Stimulated activated CD4-positive, alpha-beta T cell treated with anti-CD3 and anti-CD28 coated beads, Interleukin-1b, Interleukin-23, amount 100 ng/mL, for 1 hour (primary cell): ENCODE measurements around the gene HNRNPC.
"Not testable (repeated sequence)": the region's sequence is repeated elsewhere in the genome, so short reads cannot be mapped to it uniquely, and the experiment has no call there.

Source experiments
- DNase-seq, 2 donors: peaks; one replicate each; pipeline ENCODE4 v3.0.0-alpha.2; 2020; ENCODE audit warnings: low read depth in 2 of 2

Gene HNRNPC

DNA sequence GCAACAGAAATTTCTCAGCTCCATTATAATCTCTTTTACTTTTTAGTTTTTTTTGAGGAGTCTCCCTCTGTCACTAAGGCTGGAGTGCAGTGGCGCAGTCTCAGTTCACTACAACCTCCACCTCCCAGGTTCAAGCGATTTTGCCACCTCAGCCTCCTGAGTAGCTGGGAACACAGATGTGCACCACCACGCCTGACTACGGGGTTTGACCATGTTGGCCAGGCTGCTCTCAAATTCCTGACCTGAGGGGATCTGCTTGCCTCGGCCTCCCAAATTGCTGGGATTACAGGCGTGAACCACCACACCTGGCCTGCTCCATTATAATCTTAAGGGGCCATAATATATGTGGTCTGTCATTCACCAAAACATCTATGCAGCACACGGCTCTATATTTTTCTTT, 23.4 kb downstream of the HNRNPC start:
- no peak for DNase-seq

DNA sequence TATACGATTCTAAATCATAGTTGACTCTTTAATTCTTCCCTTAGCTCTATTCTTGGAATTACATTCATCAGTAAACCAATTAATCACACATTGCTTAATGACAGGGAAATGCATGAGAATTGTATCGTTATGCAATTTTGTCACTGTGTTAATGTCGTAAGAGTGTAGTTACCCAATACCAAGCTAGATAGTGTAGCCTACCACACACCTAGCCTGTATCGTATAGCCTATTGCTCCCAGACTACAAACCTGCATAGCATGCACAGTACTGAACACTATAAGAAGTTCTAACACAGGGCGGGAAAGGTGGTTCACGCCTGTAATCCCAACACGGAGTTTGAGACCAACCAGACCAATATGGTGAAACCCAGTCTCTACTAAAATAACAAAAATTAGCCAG, 24.7 kb downstream of the HNRNPC start:
- no peak for DNase-seq

DNA sequence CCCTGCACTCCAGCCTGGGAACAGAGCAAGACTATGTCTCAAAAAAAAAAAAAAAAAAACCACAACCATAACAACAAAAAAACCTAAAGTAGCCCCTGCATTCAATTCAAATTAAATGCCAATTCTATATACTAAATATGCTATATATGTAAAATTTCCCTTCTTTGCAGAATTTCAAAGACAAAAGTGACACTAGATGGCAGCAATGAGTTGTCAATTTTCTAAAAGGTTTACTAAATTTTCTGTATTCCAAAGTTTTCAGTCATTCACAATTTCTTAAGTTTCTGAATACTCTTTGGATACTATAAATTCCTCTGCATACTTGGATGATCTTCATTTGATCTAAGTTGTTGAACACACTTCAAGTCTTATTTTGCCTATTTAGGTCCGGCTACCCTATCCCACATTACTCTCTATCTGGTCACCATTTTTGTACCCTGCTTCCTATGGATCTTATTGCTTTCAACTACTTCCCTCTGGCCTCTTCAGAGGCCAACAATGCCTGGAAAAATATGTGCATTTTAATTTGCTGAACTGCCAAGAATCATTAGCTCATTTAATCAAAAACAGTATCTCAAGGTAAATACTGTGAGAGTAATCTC, 27.9 kb downstream of the HNRNPC start:
- DNase-seq: no peak

DNA sequence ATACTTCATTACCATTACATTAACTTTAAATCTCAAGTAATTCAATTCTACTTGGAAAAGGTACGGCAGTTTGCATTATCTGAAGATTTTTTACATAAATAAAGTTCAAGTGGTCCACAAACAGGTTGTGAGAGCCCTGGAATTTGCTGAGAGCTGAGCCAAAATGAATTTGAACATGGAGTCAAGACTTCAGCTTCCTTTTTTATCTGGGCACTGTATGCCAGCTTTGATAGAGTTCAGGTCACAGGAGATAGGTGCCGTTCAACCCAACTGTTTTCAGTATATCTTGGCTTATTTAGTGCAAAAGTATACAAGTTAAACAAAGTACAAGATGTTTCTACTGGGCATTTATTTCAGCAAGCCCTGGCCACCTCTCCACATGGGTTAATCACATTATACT, 28.8 kb downstream of the HNRNPC start:
- no peak for DNase-seq

DNA sequence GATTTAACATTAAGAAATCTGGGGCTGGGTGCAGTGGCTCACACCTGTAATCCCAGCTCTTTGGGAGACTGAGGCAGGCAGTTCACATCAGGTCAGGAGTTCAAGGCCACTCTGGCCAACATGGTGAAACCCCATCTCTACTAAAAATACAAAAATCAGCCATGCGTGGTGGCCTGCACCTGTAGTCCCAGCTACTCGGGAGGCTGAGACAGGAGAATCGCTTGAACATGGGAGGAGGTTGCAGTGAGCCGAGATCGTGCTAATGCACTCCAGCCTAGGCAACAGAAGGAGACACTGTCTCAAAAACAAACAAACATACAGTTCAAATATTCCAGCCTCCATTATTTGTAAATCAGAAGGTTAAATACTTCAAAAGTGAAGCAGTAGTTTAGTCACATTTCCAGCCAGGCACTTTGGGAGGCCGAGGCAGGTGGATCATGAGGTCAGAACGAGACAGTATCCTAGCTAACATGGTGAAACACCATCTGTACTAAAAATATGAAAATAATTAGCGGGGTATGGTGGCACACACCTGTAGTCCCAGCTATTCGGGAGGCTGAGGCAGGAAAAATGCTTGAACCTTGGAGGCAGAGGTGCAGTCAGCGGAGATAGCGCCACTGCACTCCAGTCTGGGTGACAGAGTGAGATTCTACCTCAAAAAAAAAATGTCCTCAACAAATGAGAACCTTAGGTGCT, 30.3 kb downstream of the HNRNPC start:
- DNase-seq: no peak

DNA sequence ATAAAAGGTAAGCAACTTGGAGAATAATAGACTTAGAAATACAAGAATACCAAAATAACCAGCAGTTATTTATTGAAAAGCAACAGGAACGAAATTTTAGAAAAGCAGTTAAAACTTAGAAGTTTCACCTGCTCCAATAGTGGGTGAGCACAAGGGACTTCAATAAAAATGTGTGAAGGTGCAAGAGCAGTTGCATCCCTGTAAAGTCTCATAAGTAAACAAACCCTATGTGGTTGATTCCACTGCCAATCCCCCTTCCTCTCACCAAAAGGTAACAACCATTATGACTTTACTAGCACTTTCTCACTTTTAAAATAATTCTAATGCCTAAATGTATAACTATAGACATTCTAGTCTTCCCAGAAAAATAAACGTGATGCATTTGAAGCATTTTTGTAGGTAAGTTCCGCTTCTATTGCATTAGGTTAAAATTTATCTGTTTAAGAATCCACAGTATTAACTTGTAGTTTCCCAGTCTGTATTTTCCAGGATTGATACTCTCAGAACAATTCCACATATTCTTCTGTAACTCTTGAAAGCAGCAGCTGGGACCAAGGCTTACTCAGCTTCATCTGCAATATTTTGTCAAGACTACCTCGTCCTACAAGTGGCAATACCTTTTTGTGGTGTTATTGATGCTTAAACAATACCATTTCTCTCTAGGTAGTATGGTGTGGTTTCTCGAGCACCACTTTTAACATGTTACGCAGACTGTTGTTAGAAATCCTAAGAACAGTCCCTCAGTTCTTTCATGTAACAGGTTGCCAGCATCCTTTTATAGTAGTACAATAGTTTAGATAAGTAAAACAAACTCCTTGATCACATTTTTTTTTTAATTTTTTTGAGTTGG, 32.1 kb downstream of the HNRNPC start:
- DNase-seq: no peak

DNA sequence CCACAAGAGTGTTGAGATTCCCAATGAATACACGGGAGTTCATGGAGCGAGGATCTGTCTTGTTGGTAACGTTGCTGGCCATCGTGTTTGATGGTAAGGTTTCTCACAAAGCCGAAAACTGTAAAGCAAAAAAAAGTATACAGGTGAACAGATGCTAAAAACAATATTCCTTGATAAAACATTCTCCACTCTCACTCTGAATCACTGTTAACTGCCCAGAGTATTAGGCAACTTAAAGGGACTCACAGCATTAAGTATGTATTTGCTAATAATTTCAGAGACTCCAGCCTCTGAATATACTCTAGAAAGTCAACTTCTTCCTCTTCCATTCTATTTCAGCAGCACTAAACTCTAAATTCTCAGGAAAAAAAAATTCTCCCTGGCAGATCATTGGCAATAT, 35.1 kb downstream of the HNRNPC start:
- DNase-seq: no peak

DNA sequence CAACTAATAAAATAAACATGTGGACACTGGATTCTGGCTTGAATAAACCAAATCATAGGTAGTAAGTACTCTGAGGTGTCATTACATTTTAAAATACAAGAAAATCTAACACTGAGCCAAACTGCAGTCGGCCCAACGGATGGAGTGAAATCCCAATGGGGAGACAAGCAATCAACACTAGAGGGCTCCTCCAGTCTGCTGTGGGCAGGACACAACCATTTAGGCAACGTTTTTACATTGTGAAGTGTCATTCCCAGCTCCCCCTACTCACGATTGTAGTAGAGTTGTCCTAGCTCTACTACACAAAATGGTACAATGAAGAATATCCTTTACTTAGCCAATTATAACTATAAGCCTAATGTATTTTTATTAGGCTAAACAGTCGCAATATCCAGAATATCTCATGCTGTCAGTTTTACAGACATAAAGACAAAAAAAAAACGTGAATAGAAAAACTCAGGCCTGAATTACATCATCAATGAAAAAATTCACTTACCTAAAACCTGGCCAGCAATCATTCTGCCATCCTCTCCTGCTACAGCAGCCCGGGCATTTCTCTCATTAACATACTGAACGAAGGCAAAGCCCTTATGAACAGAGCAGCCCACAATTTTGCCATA, 35.7 kb downstream of the HNRNPC start:
- DNase-seq: no peak

DNA sequence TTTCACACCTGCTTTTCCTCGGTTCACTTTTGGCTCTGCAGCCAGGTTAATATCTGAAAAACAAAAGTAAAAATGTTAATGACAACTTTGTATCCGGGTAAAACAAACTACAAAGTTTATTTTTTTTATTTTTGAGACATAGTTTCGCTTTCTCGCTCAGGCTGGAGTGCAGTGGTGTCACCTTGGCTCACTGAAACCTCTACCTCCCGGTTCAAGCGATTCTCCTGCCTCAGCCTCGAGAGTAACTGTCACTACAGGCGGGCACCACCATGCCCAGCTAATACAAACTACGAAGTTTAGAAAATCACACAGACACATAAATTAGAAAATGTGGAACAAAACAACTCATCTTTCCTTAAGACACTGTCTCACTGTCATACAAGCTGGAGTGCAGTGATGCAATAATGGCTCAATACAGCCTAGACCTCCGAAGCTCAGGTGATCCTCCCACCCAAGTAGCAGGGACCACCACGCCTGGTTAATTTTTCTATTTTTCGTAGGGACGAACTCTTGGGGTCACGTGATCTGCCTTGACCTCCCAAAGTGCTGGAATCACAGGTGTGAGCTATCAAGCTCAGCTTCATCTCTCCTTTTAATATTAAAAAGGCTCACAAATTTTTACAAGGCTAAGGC, 38.1 kb downstream of the HNRNPC start:
- DNase-seq: no peak

DNA sequence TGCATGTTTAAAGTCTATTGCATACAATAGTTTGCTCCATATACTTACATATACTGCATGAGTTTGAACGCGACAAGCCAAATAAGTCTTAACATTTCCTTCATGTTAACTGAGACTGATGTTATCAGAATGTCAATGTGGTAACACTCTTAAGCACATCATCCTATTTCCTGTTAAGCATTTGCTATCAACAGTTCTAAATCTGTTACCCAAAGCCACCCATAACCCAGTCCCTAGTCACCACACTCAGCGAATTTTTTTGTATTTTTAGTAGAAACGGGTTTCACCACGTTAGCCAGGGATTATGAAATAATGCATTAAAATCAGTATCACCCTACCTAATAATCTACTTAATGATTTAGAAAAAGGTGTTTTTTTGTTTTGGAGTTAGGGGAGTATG, 39.4 kb downstream of the HNRNPC start:
- no peak for DNase-seq

DNA sequence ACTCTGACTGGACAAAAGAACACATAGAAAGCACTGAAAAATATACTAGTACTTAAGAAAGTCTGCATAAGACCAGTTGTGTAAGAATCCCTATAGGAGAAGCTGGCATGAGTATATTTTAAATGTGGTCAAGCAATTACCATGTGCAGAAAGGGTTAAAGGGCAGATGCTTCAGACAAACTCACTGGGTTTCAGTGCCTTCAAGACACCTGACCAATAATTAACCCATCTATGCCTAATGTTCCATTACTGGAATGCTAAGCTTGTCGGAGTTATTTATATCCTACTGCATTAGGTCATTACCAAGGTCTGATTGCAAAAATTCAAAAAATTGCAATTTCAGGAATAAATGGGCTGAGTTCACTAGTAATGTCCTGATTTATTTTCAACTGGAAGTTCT, 41.3 kb downstream of the HNRNPC start:
- DNase-seq: no peak

DNA sequence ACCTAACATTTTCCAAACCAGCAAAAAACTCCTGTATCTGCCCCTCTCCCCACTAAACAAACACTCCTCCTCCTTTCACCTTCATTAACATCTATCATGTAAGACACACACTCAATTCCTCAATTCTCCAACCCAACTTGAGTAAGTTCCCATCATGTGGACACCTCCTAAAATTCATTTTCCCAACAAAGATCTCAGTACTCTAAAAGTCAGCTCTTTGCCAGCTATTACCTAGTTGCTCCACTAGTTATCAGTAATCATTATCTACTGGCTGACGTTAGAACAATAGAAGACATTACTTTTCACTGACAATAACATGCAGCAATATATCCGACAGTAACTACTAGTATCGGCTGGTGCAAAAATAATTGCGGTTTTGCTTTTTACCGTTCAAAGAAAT, 42.1 kb downstream of the HNRNPC start:
- DNase-seq: no peak

DNA sequence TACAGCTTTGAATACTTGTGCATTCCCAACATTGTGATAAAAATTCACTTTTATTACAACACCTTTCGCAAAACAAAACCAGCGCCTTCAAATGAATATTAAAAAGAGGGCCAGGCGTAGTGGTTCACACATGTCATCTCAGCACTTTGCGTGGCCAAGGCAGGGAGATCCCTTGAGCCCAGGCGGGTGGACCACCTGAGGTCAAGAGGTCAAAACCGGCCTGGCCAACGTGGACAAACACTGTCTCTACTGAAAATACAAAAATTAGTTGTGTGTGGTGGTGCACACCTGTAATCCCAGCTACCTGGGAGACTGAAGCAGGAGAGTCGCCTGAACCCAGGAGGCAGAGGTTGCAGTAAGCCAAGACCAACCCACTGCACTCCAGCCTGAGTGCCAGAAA, 42.8 kb downstream of the HNRNPC start:
- DNase-seq: no peak

DNA sequence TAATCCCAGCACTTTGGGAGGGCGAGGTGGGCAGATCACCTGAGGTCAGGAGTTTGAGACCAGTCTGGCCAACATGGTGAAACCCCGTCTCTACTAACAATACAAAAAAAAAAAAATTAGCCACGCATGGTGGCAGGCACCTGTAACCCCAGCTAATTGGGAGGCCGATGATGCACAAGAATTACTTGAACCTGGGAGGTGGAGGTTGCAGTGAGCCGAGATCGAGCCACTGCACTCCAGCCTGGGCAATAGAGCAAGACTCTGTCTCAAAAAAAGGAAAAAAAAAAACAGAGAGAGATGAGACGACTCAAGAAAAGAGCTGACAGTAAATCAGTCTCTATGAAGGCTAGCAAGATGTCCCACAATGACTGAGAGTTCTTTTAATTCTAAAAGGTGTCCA, 44.1 kb downstream of the HNRNPC start:
- not testable (repeated sequence) for DNase-seq

DNA sequence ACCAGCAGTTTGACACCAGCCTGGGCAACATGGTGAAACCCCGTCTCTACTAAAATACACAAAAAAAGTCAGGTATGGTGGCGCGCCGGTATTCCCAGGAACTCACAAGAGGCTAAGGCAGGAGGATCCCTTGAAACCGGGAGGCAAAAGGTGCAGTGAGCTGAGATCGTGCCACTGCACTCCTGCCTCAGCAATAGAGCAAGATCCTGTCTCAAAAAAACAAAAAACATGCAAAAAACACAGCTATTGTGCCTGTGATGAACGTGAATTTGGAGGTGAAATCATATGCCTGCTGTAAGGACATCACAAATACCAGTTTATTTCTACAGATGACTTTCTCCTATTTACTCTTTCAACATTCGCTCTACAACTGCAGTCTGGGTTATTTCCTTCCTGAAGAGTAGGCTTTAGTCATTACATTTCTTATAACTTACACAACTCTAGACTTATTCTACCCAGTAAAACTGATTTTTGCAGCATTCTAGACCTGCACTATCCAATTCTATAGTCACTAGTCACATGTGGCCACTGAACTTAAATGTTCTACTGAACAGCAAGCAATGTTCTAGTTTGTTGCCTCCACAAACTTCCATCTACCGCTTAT, 48.3 kb downstream of the HNRNPC start:
- DNase-seq: no peak

DNA sequence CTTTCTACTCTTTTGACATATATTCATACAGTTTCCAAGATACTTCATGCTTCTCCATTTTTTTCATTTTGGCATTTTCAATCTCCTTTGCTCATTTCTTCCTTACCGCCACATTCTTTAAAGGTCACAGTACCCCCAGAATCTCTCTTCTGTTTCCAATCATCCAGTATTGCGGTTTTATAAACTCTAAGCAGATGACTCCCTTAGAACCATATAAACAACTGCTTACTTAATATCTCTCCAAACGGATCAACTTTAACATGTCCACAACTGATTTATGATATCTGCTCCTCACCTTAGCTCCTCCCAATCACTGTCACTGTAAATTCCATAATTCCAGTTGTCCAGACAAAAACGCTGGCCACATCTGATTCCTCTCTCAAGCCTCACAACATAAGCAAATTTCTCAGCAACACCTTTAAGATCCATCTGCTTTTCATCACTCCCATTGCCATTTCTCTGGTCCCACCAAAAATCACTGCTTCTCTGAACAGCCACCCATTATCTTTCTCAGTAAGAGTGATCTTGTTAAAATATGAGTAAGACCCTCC, 49.6 kb downstream of the HNRNPC start:
- no peak for DNase-seq

DNA sequence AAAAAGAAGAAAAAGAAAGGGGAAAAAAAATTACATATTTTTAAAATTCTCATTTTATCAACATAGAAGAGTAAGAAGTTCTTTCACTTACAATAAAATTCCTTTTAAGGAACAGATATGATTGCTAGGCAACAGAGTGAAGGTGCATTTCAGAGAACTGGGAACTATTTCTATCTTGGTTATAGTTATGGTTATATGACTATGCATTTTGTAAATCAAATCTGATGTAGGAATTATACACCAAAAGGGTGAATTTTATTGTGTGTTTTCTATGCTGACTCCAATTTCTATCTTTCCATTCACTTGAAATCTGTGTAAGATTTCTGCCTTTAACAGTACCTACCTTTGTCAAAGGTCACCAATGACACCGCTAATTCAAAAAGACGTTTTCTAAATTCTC, 50.1 kb downstream of the HNRNPC start:
- no peak for DNase-seq

DNA sequence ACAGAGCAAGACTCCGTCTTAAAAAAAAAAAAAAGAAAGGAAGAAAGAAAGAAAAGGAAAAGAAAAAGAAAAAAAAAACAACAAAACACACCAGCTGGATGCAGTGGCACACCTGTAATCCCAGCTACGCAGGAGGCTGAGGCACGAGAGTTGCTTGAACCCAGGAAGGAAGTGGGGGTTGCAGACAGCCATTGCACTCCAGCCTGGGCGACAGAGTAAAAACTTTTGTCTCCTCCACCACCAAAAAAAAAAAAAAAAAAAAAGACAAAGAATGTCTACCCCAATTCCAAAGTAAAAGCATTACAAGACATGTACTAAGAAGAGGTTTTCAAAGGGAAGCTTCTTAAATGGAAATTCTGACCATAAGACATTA, 53.4 kb downstream of the HNRNPC start:
- peak in 1 of 2 donors; percentile 10 for DNase-seq

DNA sequence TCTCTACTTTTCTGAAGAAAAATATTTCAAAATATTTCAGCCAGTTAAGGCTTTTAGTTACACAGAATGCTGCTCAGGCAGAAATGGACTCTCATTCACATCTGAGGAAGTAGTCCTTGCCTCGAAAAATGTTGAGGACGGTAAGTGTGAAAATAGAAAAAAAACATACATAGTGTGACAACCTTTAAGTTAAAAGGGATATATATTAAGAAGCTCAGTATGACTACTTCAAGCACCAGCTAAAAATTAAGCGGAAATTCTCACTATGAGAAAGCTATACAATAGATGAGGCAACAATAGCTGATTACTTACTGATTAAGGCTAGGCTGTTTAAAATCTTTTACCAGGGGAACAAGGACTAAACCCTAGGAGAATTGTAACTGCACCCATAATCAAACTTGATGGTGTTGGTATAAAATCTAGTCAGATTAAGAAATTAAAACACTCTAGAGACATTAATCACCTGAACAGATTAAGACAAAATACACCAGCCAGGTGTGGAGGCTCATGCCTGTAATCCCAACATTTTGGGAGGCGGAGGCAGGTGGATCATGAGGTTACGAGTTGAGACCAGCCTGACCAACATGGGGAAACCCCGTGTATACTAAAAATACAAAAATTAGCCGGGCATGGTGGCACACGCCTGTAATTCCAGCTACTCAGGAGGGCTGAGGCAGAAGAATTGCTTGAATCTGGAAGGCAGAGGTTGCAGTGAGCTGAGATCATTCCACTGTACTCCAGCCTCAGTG, 53.9 kb downstream of the HNRNPC start:
- DNase-seq: no peak

DNA sequence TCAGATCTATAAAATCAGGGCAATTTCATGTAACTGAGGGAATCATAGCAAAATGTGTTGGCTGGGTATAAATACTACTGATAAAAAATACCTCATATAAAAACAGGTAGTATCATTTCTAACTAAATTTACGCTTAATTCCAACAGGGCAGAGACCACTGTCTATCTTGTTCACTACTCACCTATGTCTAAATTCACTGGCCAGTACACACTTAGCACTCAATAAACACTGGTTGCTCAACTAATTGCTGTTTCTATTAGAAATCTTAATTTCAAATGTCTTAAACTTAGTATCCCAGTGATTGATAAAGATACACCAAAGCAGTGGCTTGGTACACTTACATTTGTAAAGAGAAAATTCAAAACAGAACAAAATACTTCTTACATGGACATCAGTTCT, 55.6 kb downstream of the HNRNPC start:
- DNase-seq: no peak

DNA sequence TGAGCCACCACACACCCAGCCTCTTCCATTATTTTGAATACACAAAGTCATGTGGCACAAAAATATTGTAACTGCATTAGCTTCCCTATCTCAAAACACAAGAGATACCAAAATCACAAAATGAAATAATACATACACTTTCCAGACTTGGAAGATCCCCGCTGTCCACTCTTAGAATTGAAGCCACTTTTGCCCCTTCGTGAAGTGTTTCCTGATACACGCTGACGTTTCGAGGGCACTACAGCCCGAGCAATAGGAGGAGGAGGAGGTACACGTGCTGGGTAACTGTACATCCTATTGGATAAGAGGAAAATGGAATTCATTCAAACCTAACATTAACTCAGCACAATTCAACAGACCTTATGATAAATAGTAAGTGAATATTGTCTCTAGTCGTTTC, 56.4 kb downstream of the HNRNPC start:
- not testable (repeated sequence) for DNase-seq
